Neuron (in vitro differentiated cells): Measurements from ENCODE around the gene FREM1.

Source experiments
- H2AFZ ChIP-seq: one replicate; pipeline ENCODE4 v1.6.1; 2013; ENCODE audit warnings: low read depth, mild to moderate bottlenecking, inconsistent platforms, low read length, moderate library complexity
- H3K27me3 ChIP-seq: one replicate; pipeline ENCODE4 v1.6.1; 2013; ENCODE audit warnings: low read length; ENCODE audit not compliant: insufficient read depth
- H3K36me3 ChIP-seq: one replicate; pipeline ENCODE4 v1.6.1; 2013; ENCODE audit warnings: low read length; ENCODE audit not compliant: insufficient read depth
- H3K4me1 ChIP-seq: one replicate; pipeline ENCODE4 v1.6.1; 2013; ENCODE audit warnings: low read length; ENCODE audit not compliant: insufficient read depth
- H3K4me3 ChIP-seq: 2 replicates; pipeline ENCODE4 v1.5.1; 2013; ENCODE audit warnings: mild to moderate bottlenecking, low read length, moderate library complexity
- H3K9me3 ChIP-seq: one replicate; pipeline ENCODE4 v1.6.1; 2013; ENCODE audit warnings: low read length

FREM1 gene

GRCh38 chr9:14883310-14883944 lies 26.8 kb downstream of the FREM1 start:
- H3K4me1 ChIP-seq: no peaks in the 10 kb centered on the region
- no peaks in the 10 kb centered on the region for H3K9me3 ChIP-seq
- no peak overlapping the region for H3K4me3 ChIP-seq
- no peaks in the 10 kb centered on the region for H3K27me3 ChIP-seq
- no peak overlapping the region for H2AFZ ChIP-seq
- no peaks in the 10 kb centered on the region for H3K36me3 ChIP-seq

- H3K4me3 ChIP-seq: no peak overlapping the region
- H3K4me1 ChIP-seq: no peaks in the 10 kb centered on the region
- no peak overlapping the region for H2AFZ ChIP-seq
- no peaks in the 10 kb centered on the region for H3K27me3 ChIP-seq
- peaks cover 2% of the 10 kb centered on the region for H3K9me3 ChIP-seq
- H3K36me3 ChIP-seq: no peaks in the 10 kb centered on the region
Observed at GRCh38 chr9:14882090-14882489, 28.1 kb downstream of the FREM1 start.

- Histone ChIP-seq H3K36me3 (no peaks in the 10 kb centered on the region), H3K4me1 (no peaks in the 10 kb centered on the region), H3K4me3 (no peak overlapping the region), H3K27me3 (no peaks in the 10 kb centered on the region), H2AFZ (no peak overlapping the region), H3K9me3 (peaks cover 4% of the 10 kb centered on the region)
Observed at GRCh38 chr9:14881006-14881405, 29.2 kb downstream of the FREM1 start.

GRCh38 chr9:14870090-14870489 lies 40.1 kb downstream of the FREM1 start:
- peaks cover 20% of the 10 kb centered on the region for H3K4me1 ChIP-seq
- H2AFZ ChIP-seq: no peak overlapping the region
- no peaks in the 10 kb centered on the region for H3K36me3 ChIP-seq
- no peaks in the 10 kb centered on the region for H3K27me3 ChIP-seq
- no peak overlapping the region for H3K4me3 ChIP-seq
- no peaks in the 10 kb centered on the region for H3K9me3 ChIP-seq

GRCh38 chr9:14869671-14870070 lies 40.6 kb downstream of the FREM1 start:
- Histone ChIP-seq H3K4me3 (peak overlapping the region; percentile 17), H2AFZ (no peak overlapping the region), H3K4me1 (peaks cover 20% of the 10 kb centered on the region), H3K36me3 (no peaks in the 10 kb centered on the region), H3K9me3 (no peaks in the 10 kb centered on the region), H3K27me3 (no peaks in the 10 kb centered on the region)

- Histone ChIP-seq H3K4me3 (peak overlapping the region; percentile 17), H2AFZ (peak overlapping the region; percentile 35), H3K27me3 (no peaks in the 10 kb centered on the region), H3K9me3 (no peaks in the 10 kb centered on the region), H3K36me3 (no peaks in the 10 kb centered on the region), H3K4me1 (peaks cover 20% of the 10 kb centered on the region)
Observed at GRCh38 chr9:14868772-14869583, 41.2 kb downstream of the FREM1 start.

GRCh38 chr9:14868418-14868771 lies 41.8 kb downstream of the FREM1 start:
- H3K27me3 ChIP-seq: no peaks in the 10 kb centered on the region

GRCh38 chr9:14866200-14866749 lies 44.0 kb downstream of the FREM1 start:
- peaks cover 20% of the 10 kb centered on the region for H3K4me1 ChIP-seq
- H3K27me3 ChIP-seq: no peaks in the 10 kb centered on the region
- no peak overlapping the region for H3K4me3 ChIP-seq
- no peaks in the 10 kb centered on the region for H3K36me3 ChIP-seq
- no peaks in the 10 kb centered on the region for H3K9me3 ChIP-seq
- H2AFZ ChIP-seq: no peak overlapping the region

More at GRCh38 chr9:14868418-14868771, 41.8 kb downstream of the FREM1 start:
- Histone ChIP-seq H2AFZ (no peak overlapping the region), H3K4me3 (no peak overlapping the region), H3K36me3 (no peaks in the 10 kb centered on the region), H3K4me1 (peaks cover 20% of the 10 kb centered on the region), H3K9me3 (no peaks in the 10 kb centered on the region)

GRCh38 chr9:14864309-14864708 lies 45.9 kb downstream of the FREM1 start:
- no peaks in the 10 kb centered on the region for H3K27me3 ChIP-seq
- no peak overlapping the region for H3K4me3 ChIP-seq
- H3K36me3 ChIP-seq: no peaks in the 10 kb centered on the region

GRCh38 chr9:14863402-14863801 lies 46.8 kb downstream of the FREM1 start:
- Histone ChIP-seq H3K27me3 (no peaks in the 10 kb centered on the region), H3K36me3 (no peaks in the 10 kb centered on the region)

More at GRCh38 chr9:14864309-14864708, 45.9 kb downstream of the FREM1 start:
- Histone ChIP-seq H2AFZ (no peak overlapping the region), H3K4me1 (peaks cover 9% of the 10 kb centered on the region), H3K9me3 (no peaks in the 10 kb centered on the region)

GRCh38 chr9:14857449-14858305 lies 52.6 kb downstream of the FREM1 start:
- Histone ChIP-seq H3K36me3 (peaks cover 5% of the 10 kb centered on the region), H3K9me3 (no peaks in the 10 kb centered on the region), H3K4me3 (no peak overlapping the region), H3K27me3 (no peaks in the 10 kb centered on the region), H3K4me1 (no peaks in the 10 kb centered on the region), H2AFZ (no peak overlapping the region)

More at GRCh38 chr9:14863402-14863801, 46.8 kb downstream of the FREM1 start:
- Histone ChIP-seq H2AFZ (no peak overlapping the region), H3K4me1 (no peaks in the 10 kb centered on the region), H3K9me3 (no peaks in the 10 kb centered on the region), H3K4me3 (no peak overlapping the region)

- Histone ChIP-seq H3K4me1 (no peaks in the 10 kb centered on the region), H3K36me3 (peaks cover 12% of the 10 kb centered on the region), H3K4me3 (no peak overlapping the region), H3K9me3 (no peaks in the 10 kb centered on the region), H3K27me3 (no peaks in the 10 kb centered on the region), H2AFZ (no peak overlapping the region)
Observed at GRCh38 chr9:14849851-14850250, 60.4 kb downstream of the FREM1 start.

GRCh38 chr9:14849296-14849695 lies 60.9 kb downstream of the FREM1 start:
- peaks cover 14% of the 10 kb centered on the region for H3K36me3 ChIP-seq
- no peaks in the 10 kb centered on the region for H3K9me3 ChIP-seq
- no peaks in the 10 kb centered on the region for H3K27me3 ChIP-seq
- H3K4me1 ChIP-seq: no peaks in the 10 kb centered on the region
- no peak overlapping the region for H2AFZ ChIP-seq
- H3K4me3 ChIP-seq: no peak overlapping the region
